H1 (cell line): ENCODE measurements around the gene AP2A2. TPM values are rescaled to one million over a fixed set of nuclear protein-coding genes. Genes with fewer than 3 reads are reported as not detected.

Source experiments
- CTCF ChIA-PET: fragments of 300-600 bp; sonication (Branson Sonifier 250); formaldehyde crosslinking; loops from one replicate; lab custom pipeline; 2021; ENCODE audit not compliant: partially characterized antibody; lab: Charles Lee
- POLR2A ChIA-PET: fragments of 300-600 bp; sonication (Branson Sonifier 250); formaldehyde crosslinking; loops from one replicate; lab custom pipeline; 2021; ENCODE audit warnings: inconsistent platforms; ENCODE audit not compliant: partially characterized antibody; lab: Charles Lee
- DNase-seq, 2 experiments: peaks; one replicate each; pipeline versions ENCODE4 v3.0.0 to v3.0.0-alpha.2; 2010 to 2022; ENCODE audit warnings: low spot score in 2 of 2, low read depth in 1 of 2, mixed read lengths in 1 of 2
- FAIRE-seq: peaks from 2 replicates; lab custom pipeline; 2011; peaks lifted over from hg19 to GRCh38; lab: Jason Lieb, UNC
- H2AFZ ChIP-seq: 2 replicates; pipeline ENCODE4 v1.8.1; 2012; ENCODE audit warnings: low read length, inconsistent platforms
- H2AK5ac ChIP-seq: 2 replicates; pipeline ENCODE4 v1.6.1; 2013; ENCODE audit warnings: low read depth, low read length
- H2BK120ac ChIP-seq: replicated peaks from 2 replicates; pipeline ENCODE3; 2013; ENCODE audit warnings: low read depth, low read length, inconsistent platforms
- H2BK12ac ChIP-seq: 2 replicates; pipeline ENCODE4 v1.6.1; 2013; ENCODE audit warnings: low read depth, low read length
- H2BK15ac ChIP-seq: 2 replicates; pipeline ENCODE4 v1.6.1; 2013; ENCODE audit warnings: low read length
- H2BK20ac ChIP-seq: 2 replicates; pipeline ENCODE4 v1.6.1; 2013; ENCODE audit warnings: low read length
- H2BK5ac ChIP-seq: 2 replicates; pipeline ENCODE4 v1.6.1; 2013; ENCODE audit warnings: low read depth, low read length
- H3K14ac ChIP-seq: 2 replicates; pipeline ENCODE4 v1.6.1; 2013; ENCODE audit warnings: inconsistent platforms; ENCODE audit not compliant: insufficient read length
- H3K18ac ChIP-seq: 2 replicates; pipeline ENCODE4 v1.6.1; 2013; ENCODE audit warnings: low read length; ENCODE audit errors: extremely low read depth
- H3K23ac ChIP-seq: 2 replicates; pipeline ENCODE4 v1.6.1; 2013; ENCODE audit warnings: inconsistent platforms; ENCODE audit not compliant: insufficient read length
- H3K23me2 ChIP-seq: 2 replicates; pipeline ENCODE4 v1.6.1; 2013; ENCODE audit warnings: low read depth, low read length
- H3K27ac ChIP-seq: 2 replicates; pipeline ENCODE4 v1.6.1; 2011; ENCODE audit warnings: low read depth, low read length, inconsistent platforms
- H3K27me3 ChIP-seq, 4 experiments: replicated peaks in 1 of 4; 1 replicate in 1 of 4; 2 replicates in 3 of 4; pipeline versions ENCODE4 v1.6.1 to v1.8.1; 2011 to 2013; ENCODE audit warnings: low read length in 3 of 4, mild to moderate bottlenecking in 3 of 4, inconsistent platforms in 2 of 4, mixed read lengths in 2 of 4, moderate library complexity in 1 of 4; ENCODE audit not compliant: control insufficient read depth in 3 of 4, insufficient read depth in 3 of 4; ENCODE audit errors: extremely low read depth in 1 of 4
- H3K36me3 ChIP-seq, 4 experiments: 2 replicates each; pipeline versions ENCODE4 v1.6.1 to v1.8.1; 2011 to 2013; ENCODE audit warnings: mild to moderate bottlenecking in 4 of 4, low read length in 3 of 4, moderate library complexity in 2 of 4, control low read depth in 1 of 4, inconsistent platforms in 1 of 4; ENCODE audit not compliant: insufficient read depth in 4 of 4, control insufficient read depth in 2 of 4
- H3K4ac ChIP-seq: replicated peaks from 2 replicates; pipeline ENCODE3; 2013; ENCODE audit warnings: low read length, low read depth, mixed read lengths, inconsistent platforms; ENCODE audit not compliant: insufficient read length
- H3K4me1 ChIP-seq, 4 experiments: replicated peaks in 1 of 4; 1 replicate in 1 of 4; 2 replicates in 3 of 4; pipeline versions ENCODE4 v1.6.1 to v1.8.1; 2011 to 2013; ENCODE audit warnings: low read length in 3 of 4, inconsistent platforms in 2 of 4, mixed read lengths in 1 of 4; ENCODE audit not compliant: insufficient read depth in 4 of 4, control insufficient read depth in 3 of 4
- H3K4me2 ChIP-seq, 2 experiments: 2 replicates each; pipeline versions ENCODE4 v1.6.1 to v1.8.1; 2011 to 2013; ENCODE audit warnings: low read depth in 2 of 2, low read length in 2 of 2, control low read depth in 1 of 2, inconsistent platforms in 1 of 2, mild to moderate bottlenecking in 1 of 2; ENCODE audit not compliant: insufficient read depth in 1 of 2
- H3K4me3 ChIP-seq, 4 experiments: fragments of 200-600, 300-600 bp in 1 of 4; sonication (generic), shearing (Covaris generic), sonication (Bioruptor Twin) in 1 of 4; 2 replicates each; pipeline versions ENCODE4 v1.5.1 to v1.8.1; 2011 to 2016; ENCODE audit warnings: low read length in 4 of 4, low read depth in 3 of 4, control low read depth in 2 of 4, inconsistent platforms in 2 of 4, mild to moderate bottlenecking in 2 of 4, mixed read lengths in 1 of 4, moderate library complexity in 1 of 4; ENCODE audit not compliant: insufficient read depth in 2 of 4; ENCODE audit errors: extremely low read depth in 1 of 4
- H3K56ac ChIP-seq: replicated peaks from 2 replicates; pipeline ENCODE3; 2013; ENCODE audit warnings: low read depth, mild to moderate bottlenecking, mixed read lengths, low read length, inconsistent platforms; ENCODE audit not compliant: insufficient read length
- H3K79me1 ChIP-seq: 2 replicates; pipeline ENCODE4 v1.6.1; 2013; ENCODE audit warnings: low read depth, low read length, control low read depth
- H3K79me2 ChIP-seq, 2 experiments: 2 replicates each; pipeline versions ENCODE4 v1.6.1 to v1.8.1; 2012 to 2013; ENCODE audit warnings: low read length in 2 of 2, mild to moderate bottlenecking in 2 of 2, inconsistent platforms in 1 of 2; ENCODE audit not compliant: insufficient read depth in 2 of 2, control insufficient read depth in 1 of 2
- H3K9ac ChIP-seq, 4 experiments: replicated peaks in 1 of 4; 1 replicate in 1 of 4; 2 replicates in 3 of 4; pipeline versions ENCODE4 v1.6.1 to v1.8.1; 2011 to 2013; ENCODE audit warnings: low read depth in 3 of 4, low read length in 3 of 4, control low read depth in 2 of 4, mild to moderate bottlenecking in 2 of 4, moderate library complexity in 2 of 4, inconsistent platforms in 1 of 4; ENCODE audit errors: extremely low read depth in 1 of 4
- H3K9me3 ChIP-seq, 2 experiments: 2 replicates each; pipeline versions ENCODE4 v1.6.1 to v1.8.1; 2012 to 2013; ENCODE audit warnings: mild to moderate bottlenecking in 2 of 2, moderate library complexity in 2 of 2, control low read depth in 1 of 2, inconsistent platforms in 1 of 2, low read depth in 1 of 2, low read length in 1 of 2, mixed read lengths in 1 of 2; ENCODE audit not compliant: insufficient read depth in 2 of 2
- H4K20me1 ChIP-seq, 2 experiments: replicated peaks in 1 of 2; 2 replicates each; pipeline versions ENCODE3 to v1.8.1; 2011 to 2013; ENCODE audit warnings: inconsistent platforms in 2 of 2, low read length in 2 of 2, mild to moderate bottlenecking in 1 of 2; ENCODE audit not compliant: insufficient read depth in 2 of 2, control insufficient read depth in 1 of 2
- H4K5ac ChIP-seq: 2 replicates; pipeline ENCODE4 v1.6.1; 2013; ENCODE audit warnings: low read length, low read depth, mixed read lengths, inconsistent platforms; ENCODE audit not compliant: insufficient read length
- H4K8ac ChIP-seq: 2 replicates; pipeline ENCODE4 v1.8.0; 2013; ENCODE audit warnings: mild to moderate bottlenecking, moderate library complexity, low read length, inconsistent platforms; ENCODE audit not compliant: insufficient read depth; ENCODE audit errors: extremely low read depth
- H4K91ac ChIP-seq: replicated peaks from 2 replicates; pipeline ENCODE3; 2013; ENCODE audit warnings: low read length, mixed read lengths, inconsistent platforms; ENCODE audit not compliant: insufficient read length
- CBX8 ChIP-seq: fragments of 300-800, 300-1000 bp; sonication (generic); IDR thresholded peaks from 2 replicates; pipeline ENCODE4 v1.7.1; 2016; ENCODE audit warnings: low read depth, low read length, borderline replicate concordance
- CREB1 ChIP-seq: IDR thresholded peaks from 2 replicates; pipeline ENCODE4 v1.6.1; 2012; ENCODE audit warnings: inconsistent platforms
- CTBP2 ChIP-seq: IDR thresholded peaks from 2 replicates; pipeline ENCODE4 v1.7.0; 2011; ENCODE audit warnings: borderline replicate concordance, mild to moderate bottlenecking, moderate library complexity, mixed read lengths, low read length; ENCODE audit not compliant: insufficient read depth, insufficient read length
- EP300 ChIP-seq, 2 experiments: IDR thresholded peaks; 1 replicate in 1 of 2; 2 replicates in 1 of 2; pipeline ENCODE4 v1.6.1; 2011 to 2012; ENCODE audit warnings: low read depth in 2 of 2, low read length in 2 of 2, mild to moderate bottlenecking in 2 of 2, borderline replicate concordance in 1 of 2, inconsistent platforms in 1 of 2, moderate library complexity in 1 of 2
- HDAC6 ChIP-seq: IDR thresholded peaks from one replicate; pipeline ENCODE4 v1.7.1; 2012; ENCODE audit warnings: low read depth, mild to moderate bottlenecking, inconsistent platforms, low read length, moderate library complexity
- JUN ChIP-seq: IDR thresholded peaks from 2 replicates; pipeline ENCODE4 v1.6.1; 2011; ENCODE audit warnings: low read depth, mild to moderate bottlenecking, improper control_type of control experiment, low read length
- JUND ChIP-seq: IDR thresholded peaks from 2 replicates; pipeline ENCODE4 v1.6.1; 2011; ENCODE audit warnings: mild to moderate bottlenecking, improper control_type of control experiment, low read length
- KDM1A ChIP-seq: fragments of 200-600, 300-600 bp; sonication (generic); IDR thresholded peaks from 2 replicates; pipeline ENCODE4 v1.7.1; 2016; ENCODE audit warnings: mild to moderate bottlenecking, low read length, borderline replicate concordance
- SIN3A ChIP-seq, 2 experiments: IDR thresholded peaks in 1 of 2; conservative IDR thresholded peaks in 1 of 2; 2 replicates each; pipeline ENCODE4 v1.6.1; 2011 to 2012; ENCODE audit warnings: low read length in 2 of 2, improper control_type of control experiment in 1 of 2, low read depth in 1 of 2, mild to moderate bottlenecking in 1 of 2
- SP2 ChIP-seq: IDR thresholded peaks from 2 replicates; pipeline ENCODE4 v1.6.1; 2012; ENCODE audit warnings: mild to moderate bottlenecking, low read length, inconsistent platforms
- TBP ChIP-seq: IDR thresholded peaks from 2 replicates; pipeline ENCODE4 v1.6.1; 2011; ENCODE audit warnings: low read depth, low read length, improper control_type of control experiment
- TCF12 ChIP-seq: IDR thresholded peaks from 2 replicates; pipeline ENCODE4 v1.6.1; 2011; ENCODE audit warnings: low read depth, mild to moderate bottlenecking, low read length
- WGBS, 2 experiments: shearing (Covaris generic) in 1 of 2; methylation state at CpG; one replicate each; pipeline versions ENCODE4 v1.1.6 to v1.1.7; 2013 to 2015; ENCODE audit warnings: low lambda C conversion rate in 2 of 2, mixed read lengths in 2 of 2, inconsistent platforms in 1 of 2, low coverage in 1 of 2, missing lambda C conversion rate in 1 of 2; ENCODE audit not compliant: insufficient replicate concordance in 2 of 2, insufficient coverage in 1 of 2, insufficient read length in 1 of 2; ENCODE audit errors: extremely low coverage in 1 of 2, missing lambda C conversion rate in 1 of 2; 5-methylcytosine and 5-hydroxymethylcytosine counted together
- polyA plus RNA-seq, 7 experiments: library from polyadenylated mRNA; depleted of rRNA in 3 of 7; stranded (reverse) in 5 of 7; unstranded in 2 of 7; fragments of >200 nt in 5 of 7; fragments of 200-250 nt in 2 of 7; gene quantifications; 1 replicate in 5 of 7; 2 replicates in 1 of 7; 4 replicates in 1 of 7; pipeline versions ENCODE4 v1.2.1 to v1.2.3, GENCODE V29; 2011 to 2013; ENCODE audit warnings: missing spikeins in 2 of 7, mixed read lengths in 2 of 7
- total RNA-seq: library from RNA; stranded (reverse); fragmentation: NEBNext Ultra II Directional; extraction: Animal tissue kit (Norgen Biotek cat#: 25700); gene quantifications from 2 replicates; pipeline ENCODE4 v1.2.1, GENCODE V29; 2021
- TF ChIP-seq, protein P1 (sequence below): IDR thresholded peaks from 2 replicates; pipeline ENCODE4 v1.6.1; 2012; ENCODE audit warnings: inconsistent platforms

Gene AP2A2
- total and polyA plus RNA-seq, 2 of the 8 experiments (the other 6 are each of a cell fraction or from before 2014, with no cell fraction given): 50.0 to 65.0 TPM

- CTCF ChIA-PET: interaction anchor here (0.6 to 3.8 kb wide), 26 partner anchors 9 to 117 kb away, joined by 3 to 36 read pairs (median 4); partner anchors contain the start of gene AP2A2
- POLR2A ChIA-PET: interaction anchor here (0.9 to 1.8 kb wide), 4 partner anchors 9 to 101 kb away, joined by 3 to 5 read pairs (median 4); no protein-coding TSS in a partner anchor
- WGBS, 2 experiments: 71% methylated on average over 14 of the region's 15 CpGs; no CpG with 5 or more reads in 1 of the 2 experiments
- TF ChIP-seq HDAC6 (no peak), EP300 (IDR thresholded peaks at IDR 0.05; ENCODE audit: borderline replicate concordance in 1 of 2, low read depth in 2 of 2, low read length in 2 of 2) (no peak), CTBP2 (no peak), SIN3A (conservative IDR thresholded peaks at IDR 0.05 in 1 of 2, IDR thresholded peaks at IDR 0.05 in 1 of 2; ENCODE audit: low read depth in 1 of 2, low read length in 2 of 2) (no peak), JUN (no peak), SP2 (no peak), TBP (no peak), TCF12 (no peak), CREB1 (no peak), JUND (no peak), KDM1A (no peak), CBX8 (no peak)
- TF ChIP-seq, protein P1, sequence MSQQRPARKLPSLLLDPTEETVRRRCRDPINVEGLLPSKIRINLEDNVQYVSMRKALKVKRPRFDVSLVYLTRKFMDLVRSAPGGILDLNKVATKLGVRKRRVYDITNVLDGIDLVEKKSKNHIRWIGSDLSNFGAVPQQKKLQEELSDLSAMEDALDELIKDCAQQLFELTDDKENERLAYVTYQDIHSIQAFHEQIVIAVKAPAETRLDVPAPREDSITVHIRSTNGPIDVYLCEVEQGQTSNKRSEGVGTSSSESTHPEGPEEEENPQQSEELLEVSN: peak; percentile 49; the same call in 1 of the 2 replicates
These were observed 50.2 kb downstream of the AP2A2 start for GRCh38 chr11:975827-976226.

More at GRCh38 chr11:975827-976226, 50.2 kb downstream of the AP2A2 start:
- H3K23ac ChIP-seq: no peak overlapping the region
- no peaks in the 10 kb centered on the region for H3K9me3 ChIP-seq
- H3K4me1 ChIP-seq: peaks cover 0 to 6% (median 0%) of the 10 kb centered on the region in 4 experiments; a peak in 2 of 7 replicates
- H2BK15ac ChIP-seq: no peak overlapping the region
- H2BK5ac ChIP-seq: no peak overlapping the region
- H3K79me2 ChIP-seq: peaks cover 0 to 3% of the 10 kb centered on the region in 2 experiments; a peak in 1 of 4 replicates
- H3K4me2 ChIP-seq: no peak overlapping the region
- peaks cover 5% of the 10 kb centered on the region for H3K79me1 ChIP-seq
- no peak overlapping the region for H2BK20ac ChIP-seq
- H3K9ac ChIP-seq: no peak overlapping the region
- no peaks in the 10 kb centered on the region for H3K27me3 ChIP-seq
- H4K8ac ChIP-seq: no peak overlapping the region
- no peak overlapping the region for H4K91ac ChIP-seq
- no peak overlapping the region for H2BK12ac ChIP-seq
- no peak overlapping the region for H4K5ac ChIP-seq
- FAIRE-seq: no peak
- no peak overlapping the region for H2AFZ ChIP-seq
- no peak overlapping the region for H3K56ac ChIP-seq
- DNase-seq: peak; percentile 33 to 69
- no peak overlapping the region for H3K14ac ChIP-seq
- H3K18ac ChIP-seq: no peak overlapping the region; the same call in none of the 2 replicates
- H3K4me3 ChIP-seq: no peak overlapping the region
- no peak overlapping the region for H3K27ac ChIP-seq
- H3K4ac ChIP-seq: no peak overlapping the region
- no peak overlapping the region for H2BK120ac ChIP-seq
- H2AK5ac ChIP-seq: no peak overlapping the region
- peaks cover 0 to 11% of the 10 kb centered on the region in 2 experiments for H4K20me1 ChIP-seq
- H3K36me3 ChIP-seq: peaks cover 6 to 22% (median 17%) of the 10 kb centered on the region in 4 experiments; a peak in 6 of 8 replicates
- H3K23me2 ChIP-seq: no peaks in the 10 kb centered on the region
